Stimulated activated memory B cell treated with anti-CD40 and anti-IgM and Interleukin-4, amounts not matched to agents 10 μg/mL and 1 μg/mL and 100 μg/mL, for 72 hours (primary cell): ENCODE results near the gene SEMA4A.

Source experiments
- ATAC-seq: fragments of 150-1000 bp; cut with Tn5 transposase; 2 replicates; pipeline ENCODE4 v1.10.0; 2021
- H3K27ac Mint-ChIP-seq: one replicate; pipeline ENCODE4 v1.8.0; 2022; ENCODE audit warnings: mild to moderate bottlenecking, mixed read lengths
- H3K27me3 Mint-ChIP-seq: one replicate; pipeline ENCODE4 v1.8.0; 2022; ENCODE audit warnings: mixed read lengths
- H3K36me3 Mint-ChIP-seq: one replicate; pipeline ENCODE4 v1.8.0; 2022; ENCODE audit warnings: mixed read lengths
- H3K4me1 Mint-ChIP-seq: one replicate; pipeline ENCODE4 v1.8.0; 2022; ENCODE audit warnings: mixed read lengths
- H3K4me3 Mint-ChIP-seq: one replicate; pipeline ENCODE4 v1.8.0; 2022; ENCODE audit warnings: mild to moderate bottlenecking, moderate library complexity, mixed read lengths
- H3K9me3 Mint-ChIP-seq: one replicate; pipeline ENCODE4 v1.8.0; 2022; ENCODE audit warnings: mixed read lengths

SEMA4A gene

GRCh38 chr1:156126043-156126629, 27.2 kb upstream of the SEMA4A start:
- Mint-ChIP-seq H3K9me3 (no peaks in the 10 kb centered on the region), H3K4me3 (peak overlapping the region; percentile 42), H3K27me3 (no peaks in the 10 kb centered on the region), H3K4me1 (peaks cover 81% of the 10 kb centered on the region), H3K36me3 (peaks cover 17% of the 10 kb centered on the region), H3K27ac (peak overlapping the region; percentile 94)
- peak; percentile 61 for ATAC-seq

- Mint-ChIP-seq H3K4me3 (peak overlapping the region; percentile 42), H3K9me3 (no peaks in the 10 kb centered on the region), H3K4me1 (peaks cover 81% of the 10 kb centered on the region), H3K27me3 (no peaks in the 10 kb centered on the region), H3K27ac (peak overlapping the region; percentile 94), H3K36me3 (peaks cover 17% of the 10 kb centered on the region)
- ATAC-seq: peak; percentile 95
Measured at GRCh38 chr1:156126630-156127534, 26.5 kb upstream of the SEMA4A start.

GRCh38 chr1:156128308-156128653, 25.1 kb upstream of the SEMA4A start:
- no peaks in the 10 kb centered on the region for H3K27me3 Mint-ChIP-seq
- no peaks in the 10 kb centered on the region for H3K9me3 Mint-ChIP-seq
- peak overlapping the region; percentile 94 for H3K27ac Mint-ChIP-seq
- ATAC-seq: no peak
- H3K36me3 Mint-ChIP-seq: peaks cover 11% of the 10 kb centered on the region
- H3K4me1 Mint-ChIP-seq: peaks cover 70% of the 10 kb centered on the region
- no peak overlapping the region for H3K4me3 Mint-ChIP-seq

- ATAC-seq: no peak
- Mint-ChIP-seq H3K9me3 (no peaks in the 10 kb centered on the region), H3K27me3 (no peaks in the 10 kb centered on the region), H3K4me1 (peaks cover 63% of the 10 kb centered on the region), H3K4me3 (no peak overlapping the region), H3K36me3 (peaks cover 16% of the 10 kb centered on the region), H3K27ac (peak overlapping the region; percentile 94)
Measured at GRCh38 chr1:156128654-156129597, 24.5 kb upstream of the SEMA4A start.

GRCh38 chr1:156129687-156130577, 23.5 kb upstream of the SEMA4A start:
- Mint-ChIP-seq H3K27me3 (no peaks in the 10 kb centered on the region), H3K27ac (peak overlapping the region; percentile 94), H3K9me3 (no peaks in the 10 kb centered on the region)

GRCh38 chr1:156130578-156130942, 22.8 kb upstream of the SEMA4A start:
- no peak for ATAC-seq
- H3K9me3 Mint-ChIP-seq: no peaks in the 10 kb centered on the region
- H3K4me1 Mint-ChIP-seq: peaks cover 47% of the 10 kb centered on the region
- peaks cover 30% of the 10 kb centered on the region for H3K36me3 Mint-ChIP-seq
- H3K27ac Mint-ChIP-seq: peak overlapping the region; percentile 94
- H3K4me3 Mint-ChIP-seq: no peak overlapping the region
- no peaks in the 10 kb centered on the region for H3K27me3 Mint-ChIP-seq

More at GRCh38 chr1:156129687-156130577, 23.5 kb upstream of the SEMA4A start:
- H3K4me3 Mint-ChIP-seq: no peak overlapping the region
- peak; percentile 31 for ATAC-seq
- peaks cover 53% of the 10 kb centered on the region for H3K4me1 Mint-ChIP-seq
- H3K36me3 Mint-ChIP-seq: peaks cover 26% of the 10 kb centered on the region

GRCh38 chr1:156134716-156135435, 18.5 kb upstream of the SEMA4A start:
- Mint-ChIP-seq H3K27me3 (no peaks in the 10 kb centered on the region), H3K36me3 (peaks cover 69% of the 10 kb centered on the region), H3K4me3 (no peak overlapping the region), H3K27ac (no peak overlapping the region), H3K4me1 (peaks cover 8% of the 10 kb centered on the region), H3K9me3 (no peaks in the 10 kb centered on the region)
- ATAC-seq: no peak

- no peaks in the 10 kb centered on the region for H3K27me3 Mint-ChIP-seq
- no peaks in the 10 kb centered on the region for H3K9me3 Mint-ChIP-seq
- peaks cover 67% of the 10 kb centered on the region for H3K36me3 Mint-ChIP-seq
- H3K4me1 Mint-ChIP-seq: no peaks in the 10 kb centered on the region
- H3K4me3 Mint-ChIP-seq: no peak overlapping the region
- no peak overlapping the region for H3K27ac Mint-ChIP-seq
- ATAC-seq: no peak
Measured at GRCh38 chr1:156135930-156136871, 17.2 kb upstream of the SEMA4A start.

GRCh38 chr1:156136970-156137483, 16.4 kb upstream of the SEMA4A start:
- no peaks in the 10 kb centered on the region for H3K27me3 Mint-ChIP-seq
- peaks cover 67% of the 10 kb centered on the region for H3K36me3 Mint-ChIP-seq
- no peak overlapping the region for H3K4me3 Mint-ChIP-seq
- no peak for ATAC-seq
- no peaks in the 10 kb centered on the region for H3K4me1 Mint-ChIP-seq
- H3K27ac Mint-ChIP-seq: no peak overlapping the region
- no peaks in the 10 kb centered on the region for H3K9me3 Mint-ChIP-seq

GRCh38 chr1:156138458-156138867, 14.9 kb upstream of the SEMA4A start:
- no peak overlapping the region for H3K27ac Mint-ChIP-seq
- no peaks in the 10 kb centered on the region for H3K4me1 Mint-ChIP-seq
- ATAC-seq: no peak
- no peaks in the 10 kb centered on the region for H3K27me3 Mint-ChIP-seq
- peaks cover 67% of the 10 kb centered on the region for H3K36me3 Mint-ChIP-seq
- H3K4me3 Mint-ChIP-seq: no peak overlapping the region
- no peaks in the 10 kb centered on the region for H3K9me3 Mint-ChIP-seq

- Mint-ChIP-seq H3K36me3 (peaks cover 43% of the 10 kb centered on the region), H3K4me1 (peaks cover 6% of the 10 kb centered on the region), H3K27me3 (peaks cover 7% of the 10 kb centered on the region), H3K27ac (no peak overlapping the region), H3K4me3 (no peak overlapping the region), H3K9me3 (no peaks in the 10 kb centered on the region)
- ATAC-seq: no peak
Measured at GRCh38 chr1:156140879-156141707, 12.3 kb upstream of the SEMA4A start.

- Mint-ChIP-seq H3K4me1 (peaks cover 31% of the 10 kb centered on the region), H3K4me3 (no peak overlapping the region), H3K27me3 (peaks cover 15% of the 10 kb centered on the region), H3K9me3 (no peaks in the 10 kb centered on the region), H3K27ac (no peak overlapping the region), H3K36me3 (peaks cover 17% of the 10 kb centered on the region)
- ATAC-seq: no peak
Measured at GRCh38 chr1:156143765-156144489, 9.5 kb upstream of the SEMA4A start.
